Measurements from ENCODE around the gene LRP1-AS.
"Not testable (repeated sequence)": the region's sequence is repeated elsewhere in the genome, so short reads cannot be mapped to it uniquely, and the experiment has no call there.

The LRP1-AS gene

GRCh38 chr12:57139796-57140649, 7.4 kb downstream of the LRP1-AS start:
- DNase-seq (ENCODE audit: low read depth in 2 of 2): no peak

GRCh38 chr12:57138526-57139272, 8.7 kb downstream of the LRP1-AS start:
- no peak for DNase-seq (ENCODE audit: low read depth in 2 of 2)

GRCh38 chr12:57135527-57136326, 11.7 kb downstream of the LRP1-AS start:
- no peak for DNase-seq (ENCODE audit: low read depth in 2 of 2)

DNA sequence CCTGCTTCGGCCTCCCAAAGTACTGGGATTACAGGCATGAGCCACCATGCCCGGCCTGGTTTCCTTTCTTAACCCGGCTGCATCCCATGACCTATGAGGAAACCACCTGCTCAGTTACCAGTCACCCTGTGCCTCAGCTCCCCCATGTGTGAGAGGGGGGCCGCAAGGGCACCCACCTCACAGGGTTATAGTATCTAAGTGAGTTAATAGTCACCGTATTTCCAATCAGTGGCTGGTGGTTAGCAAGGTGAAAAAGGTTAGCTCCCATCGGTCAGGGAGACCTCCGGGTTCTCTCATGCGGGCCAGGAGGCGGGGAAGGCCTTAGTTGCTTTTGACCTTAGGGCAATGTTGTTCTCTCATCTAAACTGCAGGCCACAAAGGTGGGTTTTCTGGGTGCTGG, 12.5 kb downstream of the LRP1-AS start:
- DNase-seq (ENCODE audit: low read depth in 2 of 2): no peak

DNA sequence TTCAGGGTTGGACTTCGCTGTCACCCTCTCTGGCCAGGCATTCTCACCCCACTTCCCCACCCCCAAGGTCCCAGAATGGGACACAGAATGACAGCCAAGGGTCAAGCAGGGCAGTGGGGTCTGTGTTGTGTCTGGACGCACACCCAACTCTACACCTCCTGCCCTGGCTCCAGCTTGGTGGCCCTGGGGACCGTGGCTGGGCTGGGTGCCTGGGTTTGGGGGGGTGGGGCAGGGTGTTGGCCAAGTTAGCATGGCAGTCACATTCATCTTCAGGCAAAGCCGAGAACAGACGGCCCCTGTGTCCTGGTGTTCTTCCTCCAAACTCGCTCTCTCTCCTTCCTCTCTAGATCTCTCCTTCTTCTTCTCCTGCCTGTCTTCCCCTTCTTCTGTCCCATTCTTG, 13.5 kb downstream of the LRP1-AS start:
- DNase-seq (ENCODE audit: low read depth in 2 of 2): no peak

DNA sequence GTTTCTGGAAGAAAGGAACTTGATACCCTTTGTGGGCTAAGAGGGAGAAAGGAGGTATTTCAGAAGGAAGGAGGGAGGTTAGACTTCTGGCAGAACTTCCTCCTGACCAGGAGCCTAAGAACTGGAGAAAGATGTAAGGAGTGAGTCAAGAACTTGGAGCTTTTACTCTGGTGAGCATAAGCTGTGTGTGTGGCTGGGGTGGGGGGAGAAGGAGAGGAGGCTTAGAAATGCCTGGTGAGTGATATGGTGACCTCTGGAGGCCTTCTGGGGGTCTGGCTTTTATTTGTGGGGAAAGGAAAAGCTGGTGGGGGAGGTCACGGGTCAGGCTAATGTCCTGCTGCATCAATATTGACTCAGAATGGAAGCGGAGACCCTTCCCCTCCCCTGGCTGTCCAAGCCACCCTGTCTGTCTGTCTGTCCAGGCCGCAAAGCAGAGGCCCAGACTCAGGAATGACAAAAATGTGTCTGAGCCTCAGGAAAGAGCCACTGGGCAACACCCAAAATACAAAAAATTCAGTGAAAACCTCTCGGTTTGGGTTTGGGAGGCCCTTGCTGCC, 14.3 kb downstream of the LRP1-AS start:
- DNase-seq (ENCODE audit: low read depth in 2 of 2): no peak

DNA sequence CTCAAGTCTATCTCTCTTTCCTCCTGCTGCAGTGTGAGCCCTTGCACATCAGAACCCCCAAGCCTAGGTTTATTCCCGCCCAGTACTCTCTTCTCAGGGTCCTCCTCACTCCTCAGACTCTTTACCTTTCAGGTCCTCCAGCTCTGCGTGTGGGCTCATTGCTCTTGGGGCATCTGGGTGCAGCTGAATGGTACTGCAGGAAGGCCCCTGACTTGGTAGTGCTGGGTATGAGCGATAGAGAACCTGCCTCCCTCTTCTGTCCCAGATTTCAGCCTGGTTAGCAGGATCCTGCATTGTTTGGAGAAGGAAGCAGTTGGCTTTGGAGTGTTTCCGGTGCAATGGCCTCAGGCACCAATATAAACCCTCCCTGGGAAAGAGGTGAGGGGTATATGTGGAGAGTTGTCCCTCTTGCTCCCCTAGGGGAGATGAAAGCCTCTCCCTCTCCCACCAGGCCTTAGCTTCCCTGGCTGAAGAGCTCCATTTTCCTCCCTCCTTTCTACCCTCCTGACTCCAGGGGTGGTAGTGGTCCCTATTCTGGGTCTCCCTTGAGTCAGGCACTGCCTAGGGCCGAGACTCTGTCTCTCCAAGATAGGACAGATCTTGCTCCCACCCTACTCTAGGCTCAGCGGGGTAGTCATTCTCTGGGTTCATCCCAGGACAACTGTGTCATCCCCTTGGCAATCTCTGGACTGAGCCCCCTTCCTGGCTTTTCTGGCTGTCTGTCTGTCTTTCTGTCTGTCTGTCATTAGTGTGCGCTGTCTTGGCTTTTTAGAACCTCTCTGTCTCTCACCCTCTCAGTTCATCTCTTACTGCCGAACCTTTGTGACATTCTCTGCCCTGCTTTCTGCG, 15.3 kb downstream of the LRP1-AS start:
- DNase-seq (ENCODE audit: low read depth in 2 of 2): no peak

DNA sequence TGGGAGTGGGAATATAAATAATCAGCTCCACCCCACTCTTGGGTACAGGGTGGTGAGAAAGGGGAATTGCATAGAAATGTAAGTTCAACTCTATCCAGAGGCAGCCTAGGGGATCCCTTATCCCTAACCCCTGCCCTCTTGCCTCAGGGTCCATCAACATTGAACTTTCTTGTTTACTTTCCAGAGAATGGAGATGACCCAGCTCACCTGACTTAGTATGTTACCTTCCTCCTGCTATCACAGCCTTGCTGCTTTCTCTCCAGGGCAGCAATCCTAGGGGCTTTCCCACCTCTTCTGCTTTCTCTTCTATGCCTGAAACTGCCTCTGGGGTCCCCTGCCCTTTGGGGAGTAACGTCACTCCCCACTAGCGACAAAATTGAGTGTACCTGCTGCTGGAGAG, 16.5 kb downstream of the LRP1-AS start:
- DNase-seq (ENCODE audit: low read depth in 2 of 2): no peak

DNA sequence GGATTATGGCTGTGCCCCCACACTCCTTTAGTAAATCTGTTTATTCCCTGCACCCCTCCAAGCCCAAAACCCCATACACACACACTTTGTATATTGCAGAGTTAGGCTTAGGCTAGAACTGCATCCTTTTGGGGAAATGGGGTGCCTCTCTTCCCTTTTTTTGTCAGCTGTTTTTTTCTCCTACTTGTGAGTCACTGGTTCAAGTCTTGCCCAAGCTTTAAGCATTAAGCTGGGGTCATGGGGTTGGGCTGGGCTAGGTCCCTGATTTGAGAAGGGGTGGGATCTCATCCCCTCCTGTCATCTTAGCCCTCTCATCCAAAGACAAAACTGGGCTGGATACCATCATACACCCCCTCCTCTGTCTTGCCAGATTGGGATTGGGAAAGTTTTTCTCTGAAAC, 17.5 kb downstream of the LRP1-AS start:
- DNase-seq (ENCODE audit: low read depth in 2 of 2): no peak

DNA sequence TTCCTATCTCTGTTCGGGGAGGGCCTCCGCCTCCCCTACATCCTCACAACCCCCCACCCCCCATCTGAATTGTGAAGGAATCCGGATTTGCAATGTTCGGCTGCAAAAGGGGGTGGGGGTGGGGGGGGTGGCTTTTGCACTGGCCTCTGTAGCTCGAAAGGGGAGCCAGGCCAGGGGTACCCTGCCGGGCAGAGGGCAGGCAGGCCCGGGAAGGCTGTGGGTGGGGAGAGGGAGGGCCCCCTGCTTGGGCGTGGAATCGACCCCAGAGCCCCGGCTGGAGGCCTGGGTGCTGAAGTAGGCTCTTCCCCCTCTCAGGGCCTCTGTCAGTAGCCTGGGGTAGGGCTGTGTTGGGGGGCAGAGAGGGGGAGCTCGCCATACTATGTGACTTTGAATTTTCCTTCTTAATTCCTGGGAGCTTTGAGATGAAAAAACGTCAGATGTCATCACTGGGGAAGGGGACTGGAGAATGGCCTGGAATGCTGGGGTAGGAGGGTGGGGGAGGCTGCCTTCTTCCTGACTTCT, 18.0 kb downstream of the LRP1-AS start:
- no peak for DNase-seq (ENCODE audit: low read depth in 2 of 2)

DNA sequence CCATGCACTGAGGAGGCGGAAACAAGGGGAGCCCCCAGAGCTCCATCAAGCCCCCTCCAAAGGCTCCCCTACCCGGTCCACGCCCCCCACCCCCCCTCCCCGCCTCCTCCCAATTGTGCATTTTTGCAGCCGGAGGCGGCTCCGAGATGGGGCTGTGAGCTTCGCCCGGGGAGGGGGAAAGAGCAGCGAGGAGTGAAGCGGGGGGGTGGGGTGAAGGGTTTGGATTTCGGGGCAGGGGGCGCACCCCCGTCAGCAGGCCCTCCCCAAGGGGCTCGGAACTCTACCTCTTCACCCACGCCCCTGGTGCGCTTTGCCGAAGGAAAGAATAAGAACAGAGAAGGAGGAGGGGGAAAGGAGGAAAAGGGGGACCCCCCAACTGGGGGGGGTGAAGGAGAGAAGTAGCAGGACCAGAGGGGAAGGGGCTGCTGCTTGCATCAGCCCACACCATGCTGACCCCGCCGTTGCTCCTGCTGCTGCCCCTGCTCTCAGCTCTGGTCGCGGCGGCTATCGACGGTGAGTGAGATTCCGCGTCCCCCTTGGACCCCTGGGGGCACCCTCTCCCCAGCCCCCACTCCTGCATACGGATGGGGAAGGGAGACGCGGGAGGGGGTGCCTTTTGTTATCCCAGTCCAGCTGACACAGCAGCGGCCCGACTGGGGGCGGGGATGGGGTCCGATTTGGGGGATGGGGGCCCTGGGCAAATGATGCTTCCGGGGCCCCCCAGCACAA, 18.7 kb downstream of the LRP1-AS start:
- no peak for DNase-seq (ENCODE audit: low read depth in 2 of 2)

DNA sequence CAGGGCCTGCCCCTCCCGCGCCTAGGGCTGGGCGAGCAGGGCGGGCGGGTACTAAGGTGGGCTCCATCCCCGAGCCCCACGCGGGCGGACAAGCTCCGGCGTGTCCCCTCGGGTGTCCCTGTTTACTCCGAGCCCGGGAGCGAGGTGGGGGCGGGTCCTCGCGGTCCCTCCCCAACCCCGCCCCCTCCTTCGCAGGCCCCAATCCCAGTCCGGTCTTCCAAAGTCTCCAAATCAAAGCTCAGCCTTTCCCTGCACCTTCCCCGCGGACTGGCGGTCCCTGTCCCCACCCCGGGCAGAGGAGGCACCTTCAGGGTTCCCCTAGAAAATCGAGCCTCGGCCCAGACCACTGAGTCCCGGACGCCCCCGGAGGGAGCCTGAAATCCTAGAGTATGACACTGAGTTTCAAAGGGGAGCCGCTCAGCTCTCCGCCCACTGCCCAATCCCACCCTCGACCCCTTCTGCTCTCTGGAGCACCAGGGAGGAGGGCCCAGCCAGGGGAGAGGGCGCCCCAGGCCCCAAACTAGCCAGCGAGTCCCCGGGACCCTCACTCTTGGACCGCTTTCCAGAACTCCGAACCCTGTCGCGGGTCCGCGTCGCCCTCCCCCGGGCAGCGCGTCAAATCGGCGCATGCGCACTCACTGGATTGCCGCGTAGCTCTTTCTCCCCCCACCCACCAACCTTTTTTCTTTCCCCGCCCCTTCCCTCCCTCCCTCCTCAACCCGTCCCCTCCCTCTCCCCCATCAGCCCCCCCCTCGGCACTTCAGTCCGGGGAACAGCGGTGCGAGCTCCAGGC, 19.5 kb downstream of the LRP1-AS start, which contains the start of gene LRP1:
TSS of gene LRP1 (plus strand) at position 758 of the 793 bp plus-strand sequence. CDS start 482 bp downstream, outside the sequence.
- peak; percentile 62 to 64 for DNase-seq (ENCODE audit: low read depth in 2 of 2)

- peak; percentile 54 to 57 for DNase-seq (ENCODE audit: low read depth in 2 of 2)
Measured at GRCh38 chr12:57127101-57127725, 20.2 kb downstream of the LRP1-AS start.

GRCh38 chr12:57126561-57126960, 20.9 kb downstream of the LRP1-AS start:
- DNase-seq (ENCODE audit: low read depth in 2 of 2): no peak

DNA sequence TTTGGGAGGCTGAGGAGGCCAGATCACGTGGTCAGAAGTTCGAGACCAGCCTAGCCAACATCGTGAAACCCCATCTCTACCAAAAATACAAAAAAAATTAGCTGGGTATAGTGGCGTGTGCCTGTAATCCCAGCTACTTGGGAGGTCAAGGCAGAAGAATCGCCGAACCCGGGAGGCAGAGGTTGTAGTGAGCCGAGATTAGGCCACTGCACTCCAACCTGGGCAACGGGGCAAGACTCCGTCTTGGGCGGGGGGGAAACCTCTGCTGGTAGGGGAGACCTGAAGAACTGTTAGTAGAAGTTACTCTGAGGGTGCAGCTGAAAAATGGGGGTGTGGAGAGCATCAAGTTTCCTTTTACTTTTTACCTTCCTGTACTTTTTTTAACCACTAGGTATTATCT, 21.4 kb downstream of the LRP1-AS start:
- DNase-seq (ENCODE audit: low read depth in 2 of 2): no peak

DNA sequence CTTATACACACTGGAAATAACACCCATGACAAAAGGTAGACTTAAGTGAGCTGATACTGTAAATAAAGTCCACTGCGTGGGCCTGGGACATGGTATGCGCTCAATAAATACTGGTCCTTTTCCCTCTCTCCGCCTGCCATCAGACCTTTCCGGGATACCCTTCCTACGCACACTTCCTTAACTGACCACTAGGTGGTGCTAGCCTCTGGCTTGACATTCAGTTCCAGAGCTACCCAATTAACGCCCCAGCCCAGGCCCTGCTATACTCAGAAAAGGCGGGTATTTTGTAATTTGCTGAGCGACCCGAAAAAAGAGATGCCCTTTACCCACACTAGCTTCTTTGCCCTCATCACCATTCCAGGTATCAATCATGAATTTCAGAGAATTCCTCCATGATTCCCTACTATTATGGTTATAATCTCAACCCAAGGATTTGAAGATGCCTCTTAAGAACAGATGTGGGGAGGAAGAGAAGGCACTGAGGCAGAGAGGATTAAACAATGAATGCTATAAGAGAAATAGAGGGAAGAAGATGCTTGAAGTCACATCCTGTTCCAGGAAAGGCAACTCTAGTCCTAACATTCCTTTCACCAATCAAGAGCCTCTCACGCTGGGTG, 23.1 kb downstream of the LRP1-AS start:
- DNase-seq (ENCODE audit: low read depth in 2 of 2): peak; percentile 46 to 64

- no peak for DNase-seq (ENCODE audit: low read depth in 2 of 2)
Measured at GRCh38 chr12:57123813-57124212, 23.6 kb downstream of the LRP1-AS start.

DNA sequence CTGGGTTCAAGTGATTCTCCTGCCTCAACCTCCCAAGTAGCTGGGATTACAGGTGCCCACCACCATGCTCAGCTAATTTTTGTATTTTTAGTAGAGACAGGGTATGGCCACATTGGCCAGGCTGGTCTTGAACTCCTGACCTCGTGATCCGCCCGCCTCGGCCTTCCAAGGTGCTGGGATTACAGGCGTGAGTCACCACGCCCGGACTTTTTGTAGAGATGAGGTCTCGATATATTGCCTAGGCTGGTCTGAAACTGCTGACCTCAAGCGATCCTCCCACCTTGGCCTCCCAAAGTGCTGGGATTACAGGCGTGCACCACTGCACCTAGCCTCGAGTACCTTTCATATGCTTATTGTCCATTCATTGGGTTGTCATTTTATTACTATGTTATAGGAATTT, 26.7 kb downstream of the LRP1-AS start:
- DNase-seq (ENCODE audit: low read depth in 2 of 2): not testable (repeated sequence)

Data from activated CD8-positive, alpha-beta memory T cell treated with anti-CD3 and anti-CD28 coated beads for 4 hours (primary cell).